GM03348 (cell line): ENCODE results near the gene POM121C.
"Not testable (repeated sequence)": the region's sequence is repeated elsewhere in the genome, so short reads cannot be mapped to it uniquely, and the experiment has no call there.

Source experiments
- DNase-seq: peaks from one replicate; pipeline ENCODE4 v3.0.0; 2012; ENCODE audit warnings: low spot score

Gene POM121C

GRCh38 chr7:75423481-75423880 is 62.6 kb downstream of the POM121C start:
- DNase-seq, result not testable (repeated sequence)

- DNase-seq, result not testable (repeated sequence)
Measured at GRCh38 chr7:75421798-75422710, 64.0 kb downstream of the POM121C start.

- not testable (repeated sequence) for DNase-seq
Measured at GRCh38 chr7:75420152-75420551, 65.9 kb downstream of the POM121C start.

- DNase-seq, result not testable (repeated sequence)
Measured at GRCh38 chr7:75419693-75420092, 66.4 kb downstream of the POM121C start.

GRCh38 chr7:75419210-75419609 is 66.9 kb downstream of the POM121C start:
- DNase-seq, result not testable (repeated sequence)

- not testable (repeated sequence) for DNase-seq
Measured at GRCh38 chr7:75418292-75418858, 67.7 kb downstream of the POM121C start.

- not testable (repeated sequence) for DNase-seq
Measured at GRCh38 chr7:75416787-75417186, 69.3 kb downstream of the POM121C start.

GRCh38 chr7:75415829-75416373 is 70.2 kb downstream of the POM121C start:
- DNase-seq, result not testable (repeated sequence)

- DNase-seq, result not testable (repeated sequence)
Measured at GRCh38 chr7:75415428-75415817, 70.7 kb downstream of the POM121C start.

- not testable (repeated sequence) for DNase-seq
Measured at GRCh38 chr7:75414708-75415427, 71.2 kb downstream of the POM121C start.

- not testable (repeated sequence) for DNase-seq
Measured at GRCh38 chr7:75414204-75414603, 71.9 kb downstream of the POM121C start.

GRCh38 chr7:75410823-75411173 is 75.3 kb downstream of the POM121C start:
- not testable (repeated sequence) for DNase-seq

- not testable (repeated sequence) for DNase-seq
Measured at GRCh38 chr7:75409880-75410822, 75.9 kb downstream of the POM121C start.

- not testable (repeated sequence) for DNase-seq
Measured at GRCh38 chr7:75404663-75405062, 81.4 kb downstream of the POM121C start.

- not testable (repeated sequence) for DNase-seq
Measured at GRCh38 chr7:75403455-75404443, 82.3 kb downstream of the POM121C start.

- not testable (repeated sequence) for DNase-seq
Measured at GRCh38 chr7:75400575-75400974, 85.5 kb downstream of the POM121C start.

- DNase-seq, result not testable (repeated sequence)
Measured at GRCh38 chr7:75398771-75399700, 87.1 kb downstream of the POM121C start.

GRCh38 chr7:75397865-75398264 is 88.2 kb downstream of the POM121C start:
- DNase-seq, result not testable (repeated sequence)

GRCh38 chr7:75395329-75395728 is 90.8 kb downstream of the POM121C start, which contains the start of gene TRIM73:
TRIM73 (plus strand) TSS chr7:75395629; CDS start chr7:75398934, 3,305 bp downstream.
- not testable (repeated sequence) for DNase-seq
